GM12878 (cell line): Measurements from ENCODE around the gene DOK7. TPM values are rescaled to one million over a fixed set of nuclear protein-coding genes. Genes with fewer than 3 reads are reported as not detected.

ENCODE experiments used
- ATAC-seq: fragments of 200-7000 bp; cut with Tn5 transposase; 3 replicates; pipeline ENCODE4 v1.9.1; 2020; ENCODE audit warnings: mild to moderate bottlenecking, moderate library complexity
- BruUV-seq: library from RNA; stranded (reverse); fragments of 400-500 nt; replicated peaks from 2 replicates; lab custom pipeline; 2021; lab: Mats Ljungman, UMichigan
- CTCF ChIA-PET: fragments of 300-600 bp; sonication (Branson Sonifier 250); formaldehyde crosslinking; extraction: SDS; loops from one replicate; lab custom pipeline; 2021; ENCODE audit warnings: inconsistent platforms; lab: Yijun Ruan, JAX
- POLR2A ChIA-PET: fragments of 350-600 bp; formaldehyde crosslinking; extraction: SDS; loops from one replicate; lab custom pipeline; 2021; ENCODE audit warnings: inconsistent platforms; lab: Charles Lee
- RAD21 ChIA-PET: fragments of 300-600 bp; sonication (Branson Sonifier 250); formaldehyde crosslinking; loops from one replicate; lab custom pipeline; 2023; ENCODE audit warnings: antibody characterized with exemption; ENCODE audit not compliant: unreplicated experiment; lab: Charles Lee
- SMC1A ChIA-PET: fragments of 300-600 bp; sonication (Branson Sonifier 250); formaldehyde crosslinking; loops from one replicate; lab custom pipeline; 2023; ENCODE audit not compliant: unreplicated experiment, uncharacterized antibody; lab: Charles Lee
- DNase-seq: peaks from one replicate; pipeline ENCODE4 v3.0.0-alpha.2; 2011; ENCODE audit warnings: low read depth, low spot score
- FAIRE-seq: peaks from 3 replicates; lab custom pipeline; 2011; peaks lifted over from hg19 to GRCh38; lab: Jason Lieb, UNC
- H2AFZ ChIP-seq: 2 replicates; pipeline ENCODE4 v1.6.0; 2011; ENCODE audit warnings: low read depth, low read length, control low read depth; ENCODE audit not compliant: control insufficient read depth
- H3K27ac ChIP-seq: 2 replicates; pipeline ENCODE4 v1.5.1; 2011; ENCODE audit warnings: control low read depth; ENCODE audit not compliant: control insufficient read depth, insufficient read depth
- H3K27me3 ChIP-seq, 2 experiments: replicated peaks in 1 of 2; 2 replicates each; pipeline versions ENCODE4 v1.6.0 to v1.6.1; 2011; ENCODE audit warnings: low read length in 1 of 2; ENCODE audit not compliant: control insufficient read depth in 2 of 2, insufficient read depth in 2 of 2
- H3K36me3 ChIP-seq, 2 experiments: 2 replicates each; pipeline ENCODE4 v1.5.1; 2011; ENCODE audit warnings: low read length in 1 of 2; ENCODE audit not compliant: control insufficient read depth in 2 of 2, insufficient read depth in 2 of 2
- H3K4me1 ChIP-seq: 2 replicates; pipeline ENCODE4 v1.6.1; 2011; ENCODE audit warnings: mild to moderate bottlenecking, low read length, moderate library complexity, mixed read lengths; ENCODE audit not compliant: control insufficient read depth, insufficient read depth
- H3K4me2 ChIP-seq: 2 replicates; pipeline ENCODE4 v1.6.0; 2011; ENCODE audit warnings: control low read depth; ENCODE audit not compliant: control insufficient read depth, insufficient read depth
- H3K4me3 ChIP-seq: fragments of 200-600 bp; sonication (generic); 2 replicates; pipeline ENCODE4 v1.5.1; 2016
- H3K79me2 ChIP-seq: 2 replicates; pipeline ENCODE4 v1.6.0; 2011; ENCODE audit warnings: low read length; ENCODE audit not compliant: control insufficient read depth, insufficient read depth
- H3K9ac ChIP-seq: 2 replicates; pipeline ENCODE4 v1.8.0; 2011; ENCODE audit warnings: low read length, control low read depth, mixed read lengths; ENCODE audit not compliant: control insufficient read depth, insufficient read depth
- H3K9me3 ChIP-seq: replicated peaks from 3 replicates; pipeline ENCODE4 v1.5.1; 2011; ENCODE audit warnings: mild to moderate bottlenecking, low read length; ENCODE audit not compliant: control insufficient read depth, insufficient read depth
- H4K20me1 ChIP-seq: 2 replicates; pipeline ENCODE4 v1.6.0; 2011; ENCODE audit not compliant: control insufficient read depth, insufficient read depth
- BCL3 ChIP-seq: IDR thresholded peaks from 2 replicates; pipeline ENCODE4 v1.6.1; 2011; ENCODE audit warnings: borderline replicate concordance, low read depth, mild to moderate bottlenecking, moderate library complexity, low read length; ENCODE audit not compliant: insufficient read depth, poor library complexity, severe bottlenecking
- BHLHE40 ChIP-seq, 2 experiments: fragments of 450-650 bp in 1 of 2; IDR thresholded peaks; 2 replicates each; pipeline ENCODE4 v1.6.1; 2011 to 2017; ENCODE audit warnings: low read depth in 2 of 2, borderline replicate concordance in 1 of 2, improper control_type of control experiment in 1 of 2, low read length in 1 of 2, mild to moderate bottlenecking in 1 of 2
- ESRRA ChIP-seq: IDR thresholded peaks from 2 replicates; pipeline ENCODE4 v1.6.1; 2012; ENCODE audit warnings: mild to moderate bottlenecking, low read length, improper control_type of control experiment
- IKZF1 ChIP-seq: fragments of 450-650 bp; conservative IDR thresholded peaks from 2 replicates; pipeline ENCODE4 v1.6.1; 2017; ENCODE audit warnings: antibody characterized with exemption, mild to moderate bottlenecking
- MAX ChIP-seq: IDR thresholded peaks from 2 replicates; pipeline ENCODE4 v1.6.1; 2012; ENCODE audit warnings: low read depth, low read length, improper control_type of control experiment
- NR2C1 ChIP-seq: fragments of 450-650 bp; IDR thresholded peaks from 2 replicates; pipeline ENCODE4 v1.6.1; 2017; ENCODE audit warnings: antibody characterized with exemption, mild to moderate bottlenecking, moderate library complexity
- NR2F1 ChIP-seq: fragments of 450-650 bp; conservative IDR thresholded peaks from 2 replicates; pipeline ENCODE4 v1.6.1; 2017; ENCODE audit warnings: mild to moderate bottlenecking
- RAD21 ChIP-seq: IDR thresholded peaks from 2 replicates; pipeline ENCODE4 v1.6.1; 2011; ENCODE audit warnings: mild to moderate bottlenecking, low read depth, low read length, moderate library complexity; ENCODE audit not compliant: insufficient read depth
- RBBP5 ChIP-seq: fragments of 200-600 bp; sonication (generic); conservative IDR thresholded peaks from 2 replicates; pipeline ENCODE4 v1.6.1; 2016
- SREBF1 ChIP-seq: IDR thresholded peaks from 2 replicates; pipeline ENCODE4 v1.6.1; 2012; ENCODE audit warnings: mild to moderate bottlenecking, low read length
- SUZ12 ChIP-seq: fragments of 200-600 bp; sonication (generic); IDR thresholded peaks from one replicate; pipeline ENCODE4 v1.6.1; 2018; ENCODE audit warnings: antibody characterized with exemption, mild to moderate bottlenecking; ENCODE audit not compliant: unreplicated experiment
- TBL1XR1 ChIP-seq: IDR thresholded peaks from 2 replicates; pipeline ENCODE4 v1.6.1; 2012; ENCODE audit warnings: low read depth, low read length, improper control_type of control experiment
- ZBED1 ChIP-seq: IDR thresholded peaks from 2 replicates; pipeline ENCODE4 v1.6.1; 2016; ENCODE audit warnings: borderline replicate concordance
- ZNF384 ChIP-seq: IDR thresholded peaks from 2 replicates; pipeline ENCODE4 v1.6.1; 2012; ENCODE audit warnings: low read depth, mild to moderate bottlenecking, low read length, improper control_type of control experiment, borderline replicate concordance
- WGBS: methylation state at CpG from one replicate; pipeline ENCODE4 v1.1.6; 2016; ENCODE audit warnings: low lambda C conversion rate; ENCODE audit not compliant: insufficient replicate concordance, insufficient coverage; ENCODE audit errors: missing lambda C conversion rate; 5-methylcytosine and 5-hydroxymethylcytosine counted together
- in situ Hi-C: fragments of 300-500 bp; cut with MboI; formaldehyde crosslinking; loops from 9 replicates; pipeline ENCODE4 v1.14.3; 2018; ENCODE audit warnings: mixed read lengths
- intact Hi-C: fragments of 100-400 bp; cut with micrococcal nuclease; formaldehyde crosslinking; loops from one replicate; pipeline ENCODE4 v1.14.2; 2022; ENCODE audit not compliant: unreplicated experiment
- polyA plus RNA-seq, 11 experiments: library from polyadenylated mRNA; depleted of rRNA in 4 of 11; unstranded in 6 of 11; stranded (reverse) in 5 of 11; fragments of >200 nt; fragmentation: Nextera tagmentation in 4 of 11; fragmentation: Illumina TruSeq in 1 of 11; extraction: Ambion mirVana in 4 of 11; extraction: Trizol in 1 of 11; gene quantifications; 1 replicate in 1 of 11; 2 replicates in 10 of 11; pipeline versions ENCODE4 v1.2.1 to v1.2.3, GENCODE V29; 2011 to 2016; ENCODE audit warnings: inconsistent platforms in 2 of 11, missing spikeins in 2 of 11, low read depth in 1 of 11
- total RNA-seq, 4 experiments: library from RNA; depleted of rRNA in 3 of 4; stranded (reverse); fragments of >200 nt in 3 of 4; fragmentation: Illumina TruSeq in 1 of 4; extraction: Trizol in 1 of 4; gene quantifications; 2 replicates each; pipeline versions ENCODE4 v1.2.1 to v1.2.3, GENCODE V29; 2013 to 2021

DOK7 gene
- total and polyA plus RNA-seq, 10 of the 15 experiments (the other 5 are each of a cell fraction or from before 2014, with no cell fraction given), result 0.04 to 0.46 (median 0.18) TPM; not detected in 4

GRCh38 chr4:3436798-3437581 is 26.1 kb upstream of the DOK7 start:
- no peaks in the 10 kb centered on the region for H3K36me3 ChIP-seq
- H3K27me3 ChIP-seq, result no peaks in the 10 kb centered on the region
- no peaks in the 10 kb centered on the region for H3K9me3 ChIP-seq
- no peak overlapping the region for H3K9ac ChIP-seq
- POLR2A ChIA-PET, result interaction anchor here (0.6 kb wide), 1 partner anchor 88 kb away, joined by 3 read pairs; no protein-coding TSS in a partner anchor
- RAD21 ChIA-PET, result no interaction called here
- ATAC-seq (peak; percentile 85), FAIRE-seq (no peak), DNase-seq (peak; percentile 4)
- no peak overlapping the region for H3K4me3 ChIP-seq
- WGBS, result 45% methylated on average over 19 of the region's 19 CpGs
- H3K79me2 ChIP-seq, result no peaks in the 10 kb centered on the region
- no peak overlapping the region; the same call in 1 of the 2 replicates for H2AFZ ChIP-seq
- SMC1A ChIA-PET, result no interaction called here
- H4K20me1 ChIP-seq, result no peaks in the 10 kb centered on the region
- intact Hi-C loops (no loop called here), in situ Hi-C loops (no loop called here)
- no peak overlapping the region for H3K4me2 ChIP-seq
- H3K4me1 ChIP-seq, result no peaks in the 10 kb centered on the region
- no TSS peak for BruUV-seq
- CTCF ChIA-PET, result interaction anchor here (0.8 kb wide), 1 partner anchor 89 kb away, joined by 4 read pairs; no protein-coding TSS in a partner anchor
- TF ChIP-seq SUZ12, result no peak
- TF ChIP-seq MAX, result no peak
- peak in 1 of 2 experiments; percentile 22; a peak in 1 of 4 replicates for TF ChIP-seq BHLHE40 (IDR thresholded peaks at IDR 0.05; ENCODE audit: borderline replicate concordance in 1 of 2, low read depth in 2 of 2, low read length in 1 of 2)
- no peak for TF ChIP-seq TBL1XR1
- no peak for TF ChIP-seq RBBP5
- no peak overlapping the region for H3K27ac ChIP-seq

- intact Hi-C loops, result no loop called here
- in situ Hi-C loops, result no loop called here
- TF ChIP-seq BCL3, result no peak
- TF ChIP-seq NR2C1, result no peak
- TF ChIP-seq ZNF384, result no peak
- TF ChIP-seq SREBF1, result no peak
- TF ChIP-seq RAD21, result no peak
- TF ChIP-seq NR2F1, result no peak
- TF ChIP-seq IKZF1, result no peak
- no peak for TF ChIP-seq ZBED1
- no peak for TF ChIP-seq ESRRA
These were observed 25.5 kb upstream of the DOK7 start for GRCh38 chr4:3437582-3437936.

More at GRCh38 chr4:3437582-3437936, 25.5 kb upstream of the DOK7 start:
- Histone ChIP-seq H3K27me3 (no peaks in the 10 kb centered on the region), H2AFZ (no peak overlapping the region), H4K20me1 (no peaks in the 10 kb centered on the region), H3K4me1 (no peaks in the 10 kb centered on the region), H3K4me2 (no peak overlapping the region), H3K36me3 (no peaks in the 10 kb centered on the region), H3K27ac (no peak overlapping the region), H3K79me2 (no peaks in the 10 kb centered on the region), H3K9ac (no peak overlapping the region), H3K9me3 (no peaks in the 10 kb centered on the region), H3K4me3 (no peak overlapping the region)
- no peak for ATAC-seq
- BruUV-seq, result no TSS peak
- DNase-seq, result no peak
- ChIA-PET CTCF (interaction anchor here (0.8 kb wide), 1 partner anchor 89 kb away, joined by 4 read pairs; no protein-coding TSS in a partner anchor), RAD21 (interaction anchor here (1.0 kb wide), 1 partner anchor 91 kb away, joined by 3 read pairs; no protein-coding TSS in a partner anchor), POLR2A (interaction anchor here (0.6 kb wide), 1 partner anchor 89 kb away, joined by 3 read pairs; no protein-coding TSS in a partner anchor), SMC1A (no interaction called here)
- WGBS, result 74% methylated on average over 9 of the region's 9 CpGs
- FAIRE-seq, result no peak
